HEK293 (cell line): ENCODE data around the gene OVOL1.

ENCODE experiments used
- CTCF ChIA-PET: fragments of 350-600 bp; formaldehyde crosslinking; extraction: SDS; loops from one replicate; lab custom pipeline; 2021; ENCODE audit warnings: antibody characterized with exemption; lab: Yijun Ruan, JAX
- POLR2A ChIA-PET: fragments of 300-600 bp; formaldehyde crosslinking; extraction: SDS; loops from one replicate; lab custom pipeline; 2020; ENCODE audit warnings: antibody characterized with exemption, inconsistent platforms; lab: Yijun Ruan, JAX
- H3K27ac ChIP-seq: fragments of 200-500 bp; sonication (Bioruptor generic); 2 replicates; pipeline ENCODE4 v1.5.1; 2014; ENCODE audit warnings: low read depth, low read length, control low read depth, inconsistent platforms; ENCODE audit errors: extremely low read depth
- H3K36me3 ChIP-seq, 2 experiments: fragments of 200-500 bp in 1 of 2; sonication (Bioruptor generic) in 1 of 2; 1 replicate in 1 of 2; 2 replicates in 1 of 2; pipeline ENCODE4 v1.5.1; 2014 to 2017; ENCODE audit warnings: inconsistent platforms in 2 of 2, low read length in 2 of 2; ENCODE audit not compliant: control insufficient read depth in 2 of 2, insufficient read depth in 1 of 2
- H3K4me1 ChIP-seq: fragments of 200-500 bp; sonication (Bioruptor generic); 2 replicates; pipeline ENCODE4 v1.5.1; 2014; ENCODE audit warnings: mild to moderate bottlenecking, low read length, inconsistent platforms; ENCODE audit not compliant: control insufficient read depth, insufficient read depth
- H3K4me3 ChIP-seq: 2 replicates; pipeline ENCODE4 v1.5.1; 2011; ENCODE audit warnings: low read depth, mild to moderate bottlenecking, control low read depth, low read length, moderate library complexity
- H3K9me3 ChIP-seq: fragments of 200-500 bp; sonication (Bioruptor generic); 2 replicates; pipeline ENCODE4 v1.5.1; 2014; ENCODE audit warnings: low read depth, low read length, inconsistent platforms; ENCODE audit not compliant: control insufficient read depth, insufficient read depth
- BCL11A ChIP-seq: fragments of 450-650 bp; formaldehyde crosslinking; IDR thresholded peaks from 2 replicates; pipeline ENCODE4 v1.5.1; 2016; ENCODE audit warnings: low read depth, missing biosample characterization, missing genetic modification characterization
- BCL11B ChIP-seq: fragments of 450-650 bp; formaldehyde crosslinking; IDR thresholded peaks from 2 replicates; pipeline ENCODE4 v1.5.1; 2016; ENCODE audit warnings: low read depth, missing biosample characterization, missing genetic modification characterization
- CTCF ChIP-seq: fragments of 450-650 bp; formaldehyde crosslinking; IDR thresholded peaks from 2 replicates; pipeline ENCODE4 v1.5.1; 2016; ENCODE audit warnings: missing biosample characterization, missing genetic modification characterization
- FEZF1 ChIP-seq: fragments of 450-650 bp; formaldehyde crosslinking; IDR thresholded peaks from 2 replicates; pipeline ENCODE4 v1.5.1; 2016; ENCODE audit warnings: missing biosample characterization, missing genetic modification characterization
- HOXA7 ChIP-seq: sonication (generic); formaldehyde crosslinking; IDR thresholded peaks from 2 replicates; pipeline ENCODE4 v1.8.1; 2022; ENCODE audit warnings: missing genetic modification reagents, borderline replicate concordance
- IKZF3 ChIP-seq: fragments of 450-650 bp; IDR thresholded peaks from 2 replicates; pipeline ENCODE4 v1.5.0; 2018; ENCODE audit warnings: missing biosample characterization, mild to moderate bottlenecking, missing genetic modification characterization, moderate library complexity
- MEIS1 ChIP-seq: sonication (generic); formaldehyde crosslinking; IDR thresholded peaks from 2 replicates; pipeline ENCODE4 v1.8.1; 2022; ENCODE audit warnings: missing genetic modification reagents, mild to moderate bottlenecking, borderline replicate concordance
- MZF1 ChIP-seq: fragments of 450-650 bp; formaldehyde crosslinking; IDR thresholded peaks from 2 replicates; pipeline ENCODE4 v1.5.1; 2017; ENCODE audit warnings: missing biosample characterization, missing genetic modification characterization, borderline replicate concordance
- OVOL3 ChIP-seq: fragments of 450-650 bp; formaldehyde crosslinking; IDR thresholded peaks from 2 replicates; pipeline ENCODE4 v1.5.1; 2016; ENCODE audit warnings: missing biosample characterization, missing genetic modification characterization
- ZBTB8A ChIP-seq: fragments of 450-650 bp; formaldehyde crosslinking; IDR thresholded peaks from 2 replicates; pipeline ENCODE4 v1.5.1; 2016; ENCODE audit warnings: missing biosample characterization, missing genetic modification characterization
- ZFP69B ChIP-seq: fragments of 450-650 bp; formaldehyde crosslinking; IDR thresholded peaks from 2 replicates; pipeline ENCODE4 v1.5.1; 2016; ENCODE audit warnings: missing biosample characterization, missing genetic modification characterization
- ZNF112 ChIP-seq: fragments of 450-650 bp; formaldehyde crosslinking; IDR thresholded peaks from 2 replicates; pipeline ENCODE4 v1.5.0; 2017; ENCODE audit warnings: missing biosample characterization, missing genetic modification characterization
- ZNF248 ChIP-seq: fragments of 450-650 bp; formaldehyde crosslinking; IDR thresholded peaks from 2 replicates; pipeline ENCODE4 v1.5.1; 2017; ENCODE audit warnings: missing biosample characterization, missing genetic modification characterization
- ZNF302 ChIP-seq: fragments of 450-650 bp; formaldehyde crosslinking; IDR thresholded peaks from 2 replicates; pipeline ENCODE4 v1.5.1; 2016; ENCODE audit warnings: missing biosample characterization, missing genetic modification characterization, low read depth
- ZNF366 ChIP-seq: fragments of 450-650 bp; formaldehyde crosslinking; conservative IDR thresholded peaks from 2 replicates; pipeline ENCODE4 v1.5.1; 2016; ENCODE audit warnings: missing biosample characterization, missing genetic modification characterization
- ZNF521 ChIP-seq: fragments of 450-650 bp; formaldehyde crosslinking; IDR thresholded peaks from 2 replicates; pipeline ENCODE4 v1.5.1; 2017; ENCODE audit warnings: missing biosample characterization, mild to moderate bottlenecking, missing genetic modification characterization
- ZNF530 ChIP-seq: fragments of 450-650 bp; formaldehyde crosslinking; IDR thresholded peaks from 2 replicates; pipeline ENCODE4 v1.5.1; 2016; ENCODE audit warnings: low read depth, missing biosample characterization, missing genetic modification characterization
- ZNF555 ChIP-seq: fragments of 450-650 bp; formaldehyde crosslinking; conservative IDR thresholded peaks from 2 replicates; pipeline ENCODE4 v1.5.1; 2017; ENCODE audit warnings: missing biosample characterization, mild to moderate bottlenecking, missing genetic modification characterization, inconsistent platforms
- ZNF621 ChIP-seq: fragments of 450-650 bp; formaldehyde crosslinking; IDR thresholded peaks from 2 replicates; pipeline ENCODE4 v1.5.1; 2017; ENCODE audit warnings: missing biosample characterization, missing genetic modification characterization
- ZNF626 ChIP-seq: fragments of 450-650 bp; sonication (Bioruptor Pico); formaldehyde crosslinking; IDR thresholded peaks from 2 replicates; pipeline ENCODE4 v1.5.1; 2018; ENCODE audit warnings: missing biosample characterization, missing genetic modification characterization, inconsistent platforms
- ZNF660 ChIP-seq: fragments of 450-650 bp; IDR thresholded peaks from 2 replicates; pipeline ENCODE4 v1.5.1; 2018; ENCODE audit warnings: missing biosample characterization, mild to moderate bottlenecking, missing genetic modification characterization
- ZNF677 ChIP-seq: fragments of 450-650 bp; IDR thresholded peaks from 2 replicates; pipeline ENCODE4 v1.5.0; 2018; ENCODE audit warnings: missing biosample characterization, mild to moderate bottlenecking, missing genetic modification characterization, moderate library complexity
- ZNF792 ChIP-seq: fragments of 450-650 bp; formaldehyde crosslinking; IDR thresholded peaks from 2 replicates; pipeline ENCODE4 v1.5.1; 2016; ENCODE audit warnings: missing biosample characterization, missing genetic modification characterization
- ZSCAN18 ChIP-seq: fragments of 450-650 bp; formaldehyde crosslinking; IDR thresholded peaks from 2 replicates; pipeline ENCODE4 v1.5.1; 2016; ENCODE audit warnings: missing biosample characterization, missing genetic modification characterization
- ZSCAN4 ChIP-seq: fragments of 450-650 bp; formaldehyde crosslinking; IDR thresholded peaks from 2 replicates; pipeline ENCODE4 v1.5.1; 2017; ENCODE audit warnings: missing biosample characterization, missing genetic modification characterization
- TF ChIP-seq, protein P1 (sequence below): fragments of 450-650 bp; formaldehyde crosslinking; IDR thresholded peaks from 2 replicates; pipeline ENCODE4 v1.5.1; 2016; ENCODE audit warnings: missing biosample characterization, missing genetic modification characterization
- TF ChIP-seq, protein P2 (sequence below): fragments of 450-650 bp; formaldehyde crosslinking; IDR thresholded peaks from 2 replicates; pipeline ENCODE4; 2016; ENCODE audit warnings: missing biosample characterization, missing genetic modification characterization

Gene OVOL1

GRCh38 chr11:65834202-65834601, 47.3 kb downstream of the OVOL1 start:
- Histone ChIP-seq H3K4me1 (no peaks in the 10 kb centered on the region), H3K27ac (no peak overlapping the region), H3K9me3 (no peaks in the 10 kb centered on the region), H3K4me3 (peak overlapping the region; percentile 39), H3K36me3 (no peaks in the 10 kb centered on the region)
- no peak for TF ChIP-seq ZNF521 (tag by site-specific recombination)
- TF ChIP-seq, protein P1, sequence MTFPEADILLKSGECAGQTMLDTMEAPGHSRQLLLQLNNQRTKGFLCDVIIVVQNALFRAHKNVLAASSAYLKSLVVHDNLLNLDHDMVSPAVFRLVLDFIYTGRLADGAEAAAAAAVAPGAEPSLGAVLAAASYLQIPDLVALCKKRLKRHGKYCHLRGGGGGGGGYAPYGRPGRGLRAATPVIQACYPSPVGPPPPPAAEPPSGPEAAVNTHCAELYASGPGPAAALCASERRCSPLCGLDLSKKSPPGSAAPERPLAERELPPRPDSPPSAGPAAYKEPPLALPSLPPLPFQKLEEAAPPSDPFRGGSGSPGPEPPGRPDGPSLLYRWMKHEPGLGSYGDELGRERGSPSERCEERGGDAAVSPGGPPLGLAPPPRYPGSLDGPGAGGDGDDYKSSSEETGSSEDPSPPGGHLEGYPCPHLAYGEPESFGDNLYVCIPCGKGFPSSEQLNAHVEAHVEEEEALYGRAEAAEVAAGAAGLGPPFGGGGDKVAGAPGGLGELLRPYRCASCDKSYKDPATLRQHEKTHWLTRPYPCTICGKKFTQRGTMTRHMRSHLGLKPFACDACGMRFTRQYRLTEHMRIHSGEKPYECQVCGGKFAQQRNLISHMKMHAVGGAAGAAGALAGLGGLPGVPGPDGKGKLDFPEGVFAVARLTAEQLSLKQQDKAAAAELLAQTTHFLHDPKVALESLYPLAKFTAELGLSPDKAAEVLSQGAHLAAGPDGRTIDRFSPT (tag by site-specific recombination) = no peak
- TF ChIP-seq, protein P2, sequence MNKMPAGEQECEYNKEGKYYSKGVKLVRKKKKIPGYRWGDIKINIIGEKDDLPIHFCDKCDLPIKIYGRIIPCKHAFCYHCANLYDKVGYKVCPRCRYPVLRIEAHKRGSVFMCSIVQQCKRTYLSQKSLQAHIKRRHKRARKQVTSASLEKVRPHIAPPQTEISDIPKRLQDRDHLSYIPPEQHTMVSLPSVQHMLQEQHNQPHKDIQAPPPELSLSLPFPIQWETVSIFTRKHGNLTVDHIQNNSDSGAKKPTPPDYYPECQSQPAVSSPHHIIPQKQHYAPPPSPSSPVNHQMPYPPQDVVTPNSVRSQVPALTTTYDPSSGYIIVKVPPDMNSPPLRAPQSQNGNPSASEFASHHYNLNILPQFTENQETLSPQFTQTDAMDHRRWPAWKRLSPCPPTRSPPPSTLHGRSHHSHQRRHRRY (tag by site-specific recombination) = no peak
- no peak for TF ChIP-seq IKZF3 (tag by site-specific recombination)
- TF ChIP-seq ZNF112 (tag by site-specific recombination) = peak; percentile 22; the same call in 1 of the 2 replicates
- peak; percentile 27; the same call in 1 of the 2 replicates for TF ChIP-seq ZSCAN4
- no peak for TF ChIP-seq ZNF677 (tag by site-specific recombination)
- no peak for TF ChIP-seq ZNF621 (tag by site-specific recombination)
- no peak for TF ChIP-seq HOXA7 (CRISPR knock-in tag)
- TF ChIP-seq MZF1 = no peak
- no peak for TF ChIP-seq BCL11B (tag by site-specific recombination)
- TF ChIP-seq CTCF (tag by site-specific recombination) = no peak
- ChIA-PET POLR2A (interaction anchor here (0.7 kb wide), 2 partner anchors 15 to 37 kb away, joined by 3 to 4 read pairs; no protein-coding TSS in a partner anchor), CTCF (interaction anchor here (1.3 kb wide), 1 partner anchor 16 kb away, joined by 4 read pairs; no protein-coding TSS in a partner anchor)

GRCh38 chr11:65842144-65842543, 55.3 kb downstream of the OVOL1 start:
- POLR2A ChIA-PET = interaction anchor here (0.7 kb wide), 1 partner anchor 15 kb away, joined by 8 read pairs; no protein-coding TSS in a partner anchor
- Histone ChIP-seq H3K36me3 (no peaks in the 10 kb centered on the region), H3K9me3 (no peaks in the 10 kb centered on the region), H3K4me3 (no peak overlapping the region), H3K27ac (no peak overlapping the region), H3K4me1 (no peaks in the 10 kb centered on the region)
- CTCF ChIA-PET = interaction anchor here (0.9 to 1.7 kb wide), 3 partner anchors 9 to 166 kb away, joined by 5 to 7 read pairs (median 6); no protein-coding TSS in a partner anchor
- TF ChIP-seq OVOL3 (tag by site-specific recombination) (no peak), MZF1 (no peak), ZNF521 (tag by site-specific recombination) (no peak), ZNF660 (no peak), ZNF248 (no peak), ZNF302 (tag by site-specific recombination) (no peak), ZNF555 (tag by site-specific recombination) (no peak), ZNF792 (tag by site-specific recombination) (no peak), FEZF1 (no peak), ZNF366 (tag by site-specific recombination) (no peak), ZNF626 (tag by site-specific recombination) (no peak), ZNF530 (tag by site-specific recombination) (no peak), ZSCAN18 (no peak), ZFP69B (tag by site-specific recombination) (no peak), MEIS1 (no peak), ZBTB8A (tag by site-specific recombination) (no peak), BCL11A (tag by site-specific recombination) (no peak)
- TF ChIP-seq, protein P2 (tag by site-specific recombination) = no peak
